ENCODE measurements around the gene ABCC4.

- no peak for TF ChIP-seq CTCF (conservative IDR thresholded peaks at IDR 0.05; ENCODE audit: low read depth, low read length)
- no peak for TF ChIP-seq EZH2 (IDR thresholded peaks at IDR 0.05; ENCODE audit: borderline replicate concordance, low read depth, low read length, poor library complexity, severe bottlenecking)
Measured at GRCh38 chr13:95275322-95276036, 25.8 kb downstream of the ABCC4 start.

Measured in A673 (cell line).